ENCODE results near the gene CERS4. TPM values are rescaled to one million over a fixed set of nuclear protein-coding genes. Genes with fewer than 3 reads are reported as not detected.
A peak's percentile ranks its signal among the peaks of the same experiment; 100 is the strongest.

The CERS4 gene
- total and polyA plus RNA-seq, 10 of the 15 experiments (the other 5 are each of a cell fraction or from before 2014, with no cell fraction given): 0.34 to 62.1 (median 20.7) TPM

GRCh38 chr19:8239528-8240273 lies 30.5 kb downstream of the CERS4 start:
- H3K4me2 ChIP-seq (ENCODE audit: control insufficient read depth, insufficient read depth): peak overlapping the region; percentile 39
- no peaks in the 10 kb centered on the region; the same call in 1 of the 2 replicates for H3K79me2 ChIP-seq (ENCODE audit: control insufficient read depth, insufficient read depth, low read length)
- 93% methylated on average over 3 of the region's 3 CpGs for WGBS (ENCODE audit: insufficient coverage, insufficient replicate concordance, low lambda C conversion rate, missing lambda C conversion rate)

More at GRCh38 chr19:8239528-8240273, 30.5 kb downstream of the CERS4 start:
- TSS peak; percentile 26 for BruUV-seq (replicated peaks)
- ATAC-seq (peak; percentile 18; the same call in 2 of the 3 replicates), FAIRE-seq (no peak), DNase-seq (ENCODE audit: low read depth, low spot score) (no peak)
- Histone ChIP-seq H3K36me3 (ENCODE audit: control insufficient read depth in 2 of 2, insufficient read depth in 2 of 2, low read length in 1 of 2) (peaks cover 3 to 4% of the 10 kb centered on the region in 2 experiments), H3K27me3 (replicated peaks in 1 of 2; ENCODE audit: control insufficient read depth in 2 of 2, insufficient read depth in 2 of 2, low read length in 1 of 2) (no peaks in the 10 kb centered on the region), H3K9me3 (replicated peaks; ENCODE audit: control insufficient read depth, insufficient read depth, low read length) (peaks cover 23% of the 10 kb centered on the region), H3K27ac (ENCODE audit: control insufficient read depth, insufficient read depth) (no peak overlapping the region; the same call in none of the 2 replicates), H3K4me1 (ENCODE audit: control insufficient read depth, insufficient read depth, low read length) (peaks cover 13% of the 10 kb centered on the region), H4K20me1 (ENCODE audit: control insufficient read depth, insufficient read depth) (no peaks in the 10 kb centered on the region), H2AFZ (ENCODE audit: control insufficient read depth, low read depth, low read length) (no peak overlapping the region), H3K4me3 (no peak overlapping the region; the same call in 1 of the 2 replicates), H3K9ac (ENCODE audit: control insufficient read depth, insufficient read depth, low read length) (no peak overlapping the region)
- SMC1A ChIA-PET (ENCODE audit: uncharacterized antibody, unreplicated experiment): interaction anchor here (0.8 to 2.3 kb wide), 5 partner anchors 30 to 79 kb away, joined by 3 to 6 read pairs (median 3); partner anchors contain the start of gene CERS4
- TF ChIP-seq CBX5 (IDR thresholded peaks at IDR 0.05; ENCODE audit: low read depth) (0 out of 2 replicates have a peak, but pooled peaks have one; percentile 15), SMARCA5 (IDR thresholded peaks at IDR 0.05) (peak; percentile 9; the same call in 1 of the 2 replicates), KDM1A (IDR thresholded peaks at IDR 0.05; ENCODE audit: borderline replicate concordance) (no peak), ZNF217 (IDR thresholded peaks at IDR 0.05) (0 out of 2 replicates have a peak, but pooled peaks have one; percentile 29)
- intact Hi-C loops (cut with micrococcal nuclease; ENCODE audit: unreplicated experiment): no loop called here
- RAD21 ChIA-PET (ENCODE audit: unreplicated experiment): interaction anchor here (0.7 to 1.7 kb wide), 2 partner anchors 28 to 81 kb away, joined by 3 to 6 read pairs; no protein-coding TSS in a partner anchor
- CTCF ChIA-PET: interaction anchor here (1.0 to 1.8 kb wide), 6 partner anchors 14 to 223 kb away, joined by 3 to 6 read pairs (median 4); no protein-coding TSS in a partner anchor
- POLR2A ChIA-PET: interaction anchor here (0.6 to 1.4 kb wide), 4 partner anchors 27 to 47 kb away, joined by 3 to 4 read pairs (median 4); no protein-coding TSS in a partner anchor
- in situ Hi-C loops (cut with MboI): no loop called here
